GM20431 (cell line): ENCODE measurements around the gene SNAP47.

Experiments used
- in situ Hi-C: fragments of 300-500 bp; cut with MseI, MboI; formaldehyde crosslinking; loops from one replicate; pipeline ENCODE4 v1.15.0; 2020; ENCODE audit warnings: low sequenced_read_pairs; ENCODE audit not compliant: unreplicated experiment

The SNAP47 gene

GRCh38 chr1:227779021-227779441 lies 43.8 kb downstream of the SNAP47 start:
- in situ Hi-C loops, result loop anchor here (25.0 kb wide), 1 partner anchor 308 kb away; the partner anchor contains the start of gene ARF1

- in situ Hi-C loops, result loop anchor here (25.0 kb wide), 1 partner anchor 308 kb away; the partner anchor contains the start of gene ARF1
Observed at GRCh38 chr1:227779685-227780084, 44.5 kb downstream of the SNAP47 start.

DNA sequence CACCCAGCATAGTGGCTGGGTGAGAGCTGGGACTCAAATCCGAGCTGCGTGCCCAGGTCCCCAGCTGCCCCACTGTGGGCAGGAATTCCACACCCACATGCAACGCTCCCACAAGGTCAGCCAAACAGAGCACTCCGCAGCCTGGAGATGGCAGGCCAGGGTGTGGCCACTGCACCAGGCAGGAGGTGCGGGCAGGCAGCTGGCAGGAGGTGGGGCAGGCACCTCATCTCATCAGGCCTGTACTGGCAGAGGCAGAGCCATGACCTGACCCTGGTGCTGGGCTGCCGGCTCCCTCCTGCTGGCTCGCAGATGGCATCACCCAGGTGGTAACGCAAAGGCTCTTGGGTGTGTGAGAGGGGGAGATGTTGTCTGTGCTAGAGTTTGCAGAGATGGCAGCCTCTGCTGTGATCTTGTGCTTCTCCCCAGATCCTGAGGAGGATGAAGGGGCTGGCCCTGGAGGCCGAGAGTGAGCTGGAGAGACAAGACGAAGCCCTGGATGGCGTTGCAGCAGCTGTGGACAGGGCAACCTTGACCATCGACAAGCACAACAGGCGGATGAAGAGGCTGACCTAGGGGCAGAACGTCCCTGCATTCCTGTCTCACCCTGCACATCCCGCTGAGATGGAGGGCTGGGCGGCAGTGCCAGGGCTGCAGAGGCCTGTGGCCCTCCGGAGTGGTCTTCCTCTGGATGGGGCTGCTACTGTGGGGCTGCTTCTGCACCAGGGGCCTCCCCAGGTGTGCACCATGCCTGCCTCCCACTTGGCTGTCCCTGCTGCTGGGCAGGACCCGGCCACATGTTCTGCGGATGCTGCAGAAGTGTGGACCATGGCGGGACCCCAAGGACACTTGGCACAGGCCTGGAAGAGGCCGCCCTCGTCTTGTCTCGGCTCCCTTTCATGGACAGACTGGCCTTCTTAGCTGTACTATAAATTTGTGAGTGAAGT lies 45.1 kb downstream of the SNAP47 start:
- in situ Hi-C loops, result loop anchor here (25.0 kb wide), 1 partner anchor 307 kb away; the partner anchor contains the start of gene ARF1

DNA sequence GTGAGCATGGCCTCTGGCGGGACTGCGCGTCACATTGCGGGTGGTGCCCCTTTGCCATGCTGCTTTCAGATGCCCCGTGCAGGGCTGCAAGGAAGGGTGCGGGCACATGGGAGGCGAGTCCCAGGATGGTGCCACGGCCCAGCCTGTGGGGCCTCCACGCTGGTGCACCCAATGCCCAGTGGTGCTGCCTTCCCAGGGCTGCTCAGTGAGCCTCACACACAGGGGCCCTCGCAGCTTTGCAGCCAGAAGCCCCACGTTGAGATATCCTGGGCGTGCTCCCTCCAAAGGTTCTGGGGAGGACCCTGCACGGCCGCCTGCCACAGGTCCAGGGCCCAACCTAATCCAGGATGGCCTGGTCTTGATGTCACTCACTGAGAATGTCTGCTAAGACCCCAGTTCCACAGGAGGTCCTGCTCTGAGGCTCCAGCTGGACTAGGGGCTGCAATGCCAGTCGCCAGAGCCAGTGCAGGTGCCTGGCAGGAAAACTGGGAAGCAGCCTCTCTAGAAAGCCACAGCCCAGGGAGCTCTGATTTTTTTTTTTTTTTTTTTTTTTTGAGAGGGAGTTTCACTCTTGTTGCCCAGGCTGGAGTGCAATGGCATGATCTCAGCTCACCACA lies 46.2 kb downstream of the SNAP47 start:
- in situ Hi-C loops, result loop anchor here (25.0 kb wide), 1 partner anchor 306 kb away; the partner anchor contains the start of gene ARF1

GRCh38 chr1:227782226-227782625 lies 47.0 kb downstream of the SNAP47 start:
- in situ Hi-C loops, result loop anchor here (25.0 kb wide), 1 partner anchor 305 kb away; the partner anchor contains the start of gene ARF1

GRCh38 chr1:227785094-227785804 lies 50.0 kb downstream of the SNAP47 start:
- in situ Hi-C loops, result loop anchor here (25.0 kb wide), 1 partner anchor 302 kb away; the partner anchor contains the start of gene ARF1

DNA sequence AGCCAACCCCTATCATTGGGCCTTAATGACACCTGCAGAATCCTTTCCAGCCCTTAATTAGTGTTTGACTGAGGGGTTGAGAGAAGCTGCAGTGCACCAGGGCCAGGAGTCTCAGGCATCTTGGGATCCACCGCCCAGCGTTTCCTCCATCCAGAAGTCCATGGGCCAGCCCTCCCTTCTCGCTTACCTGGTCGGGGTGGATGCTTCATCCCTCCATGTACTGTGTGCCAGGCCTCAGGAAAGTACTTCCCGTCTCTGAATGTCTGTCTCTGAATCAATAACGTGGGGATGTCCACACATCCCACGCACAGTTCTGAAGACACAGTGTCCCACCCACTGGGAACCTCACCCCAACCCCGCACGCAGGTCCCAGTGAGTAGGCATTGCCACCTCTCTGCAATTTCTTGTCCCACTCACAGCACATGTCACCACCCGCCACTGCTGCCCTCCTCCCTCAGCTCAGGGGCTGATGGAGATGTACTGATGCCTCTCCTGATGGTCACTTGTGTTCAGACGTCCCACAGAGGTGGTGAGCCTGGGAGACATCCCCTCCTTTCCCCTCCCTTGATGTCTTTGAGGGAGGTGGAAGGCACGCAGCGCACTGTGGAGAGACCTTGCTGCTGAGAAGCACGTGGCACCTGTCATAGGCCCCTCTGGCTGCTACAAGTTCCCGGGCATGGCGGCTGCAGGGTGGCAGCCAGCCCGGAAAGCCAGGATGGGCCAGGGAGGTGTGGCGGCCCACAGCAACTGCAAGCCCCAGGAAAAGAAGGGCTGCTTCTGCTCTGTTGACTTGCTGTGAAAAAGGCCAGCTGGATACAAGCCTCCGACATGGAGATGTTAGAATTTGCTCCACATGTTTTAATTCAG lies 50.8 kb downstream of the SNAP47 start:
- in situ Hi-C loops, result loop anchor here (25.0 kb wide), 1 partner anchor 301 kb away; the partner anchor contains the start of gene ARF1

DNA sequence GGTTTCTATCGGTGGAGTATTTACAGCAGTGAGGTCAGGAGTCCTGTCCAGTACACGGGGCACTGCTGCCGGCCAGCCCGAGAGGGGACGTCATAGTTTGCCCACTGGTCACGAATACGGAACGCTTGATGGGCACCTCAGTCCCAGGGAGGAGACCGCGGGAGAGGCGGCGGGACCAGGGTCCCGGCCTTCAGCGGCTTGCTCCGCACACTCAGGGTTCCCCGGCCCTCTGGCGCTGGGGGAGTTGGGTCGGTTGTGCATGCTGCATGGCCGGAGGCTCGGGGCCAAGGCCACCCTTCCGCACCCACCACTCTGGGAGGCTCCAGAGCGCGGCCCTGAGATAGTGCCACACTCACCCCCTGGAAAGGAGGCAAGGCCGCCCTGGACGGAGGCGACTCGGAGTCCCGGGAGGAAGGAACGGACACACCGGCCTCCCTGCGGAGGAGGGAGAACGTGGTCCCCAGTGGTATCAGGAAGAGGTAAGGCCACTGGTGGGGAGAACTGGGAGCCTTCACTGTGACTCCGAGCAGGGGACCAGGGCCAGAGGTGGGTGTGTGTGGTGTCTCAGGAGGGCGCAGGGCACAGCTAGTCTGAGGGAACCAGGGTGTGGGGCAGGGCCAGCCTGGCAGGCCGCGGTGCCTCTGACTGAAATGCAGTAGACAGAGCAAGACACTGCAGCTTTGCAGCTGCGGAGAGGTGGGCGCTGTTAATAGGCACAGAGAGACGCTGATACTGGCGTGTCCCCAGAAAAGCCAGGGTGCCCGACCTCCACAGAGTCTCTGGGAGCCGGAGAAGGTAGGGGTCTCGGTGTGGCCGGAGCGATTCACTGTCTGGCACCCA lies 51.7 kb downstream of the SNAP47 start:
- in situ Hi-C loops, result loop anchor here (25.0 kb wide), 1 partner anchor 300 kb away; the partner anchor contains the start of gene ARF1

- in situ Hi-C loops, result loop anchor here (25.0 kb wide), 1 partner anchor 300 kb away; the partner anchor contains the start of gene ARF1
Observed at GRCh38 chr1:227787513-227788270, 52.5 kb downstream of the SNAP47 start.

GRCh38 chr1:227788271-227789083 lies 53.2 kb downstream of the SNAP47 start:
- in situ Hi-C loops, result loop anchor here (25.0 kb wide), 1 partner anchor 299 kb away; the partner anchor contains the start of gene ARF1

DNA sequence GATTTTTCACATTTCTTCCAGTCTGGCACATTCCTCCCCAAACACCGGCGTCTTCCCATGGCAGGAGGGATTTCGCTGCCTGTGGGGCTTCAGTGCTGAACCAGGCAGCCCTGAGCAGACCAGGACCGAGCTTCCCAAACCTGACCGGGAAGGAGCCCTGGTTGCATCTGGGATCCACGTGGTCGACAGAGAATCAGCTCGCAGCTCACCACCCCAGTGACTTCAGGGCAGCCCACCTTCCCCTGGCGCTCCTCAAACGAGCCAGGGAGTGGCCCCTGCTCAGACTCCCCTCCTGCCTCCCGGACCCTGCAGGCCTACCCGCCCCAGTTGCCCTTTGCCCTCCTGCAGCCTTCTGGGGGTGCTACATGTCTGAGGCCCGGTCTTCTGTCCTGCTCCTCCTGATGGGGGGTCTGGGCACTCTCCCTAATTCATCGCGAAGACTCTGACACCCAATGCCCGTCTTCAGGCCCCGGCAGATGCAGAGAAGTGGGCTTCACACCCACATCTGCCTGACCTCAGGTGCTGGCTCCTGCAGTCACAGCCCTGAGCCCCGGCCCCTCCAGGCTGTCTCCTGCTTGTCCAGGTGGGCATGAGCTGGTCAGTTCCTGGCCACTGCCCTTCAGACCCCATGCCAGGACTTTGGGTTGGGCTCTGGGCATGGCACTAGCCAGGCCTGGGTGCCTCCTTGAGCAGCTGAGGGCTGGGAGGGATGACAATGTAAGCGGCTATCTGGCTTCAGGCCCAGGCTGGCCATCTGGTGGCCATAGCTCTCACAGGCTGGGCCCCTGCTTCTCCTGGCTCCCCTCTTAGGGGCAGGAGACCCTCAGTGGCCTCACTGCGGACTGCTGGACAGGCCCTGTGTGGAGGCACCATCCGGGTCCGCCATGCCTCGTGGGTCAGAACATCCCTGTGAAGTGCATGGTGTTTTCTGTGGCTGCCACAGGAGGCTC lies 54.1 kb downstream of the SNAP47 start:
- in situ Hi-C loops, result loop anchor here (25.0 kb wide), 1 partner anchor 298 kb away; the partner anchor contains the start of gene ARF1

GRCh38 chr1:227790034-227790400 lies 54.8 kb downstream of the SNAP47 start:
- in situ Hi-C loops, result loop anchor here (25.0 kb wide), 1 partner anchor 297 kb away; the partner anchor contains the start of gene ARF1

- in situ Hi-C loops, result loop anchor here (25.0 kb wide), 1 partner anchor 296 kb away; the partner anchor contains the start of gene ARF1
Observed at GRCh38 chr1:227790868-227791267, 55.6 kb downstream of the SNAP47 start.

- in situ Hi-C loops, result loop anchor here (25.0 kb wide), 1 partner anchor 296 kb away; the partner anchor contains the start of gene ARF1
Observed at GRCh38 chr1:227791425-227792143, 56.3 kb downstream of the SNAP47 start.
